Stomach (tissue), 9 donors: ENCODE measurements around the gene LRP1. TPM values are rescaled to one million over a fixed set of nuclear protein-coding genes. Genes with fewer than 3 reads are reported as not detected.

Source experiments
- DNase-seq, 2 donors: peaks; one replicate each; pipeline versions ENCODE4 v3.0.0 to v3.0.0-alpha.2; 2013 to 2019
- H3K27ac ChIP-seq, 5 donors: fragments of 200-600 bp in 4 of 5; sonication (generic) in 4 of 5; one replicate each; pipeline ENCODE4 v1.5.1; 2013 to 2019; ENCODE audit warnings: mild to moderate bottlenecking in 1 of 5, moderate library complexity in 1 of 5
- H3K27me3 ChIP-seq, 3 donors: fragments of 200-600 bp; sonication (generic); one replicate each; pipeline ENCODE4 v1.5.1; 2017 to 2019; ENCODE audit warnings: mixed run types in 1 of 3
- H3K36me3 ChIP-seq, 4 donors: fragments of 200-600 bp; sonication (generic); 1 replicate in 3 of 4; 2 replicates in 1 of 4; pipeline ENCODE4 v1.5.1; 2016 to 2019
- H3K4me1 ChIP-seq, 4 donors: fragments of 200-600 bp; sonication (generic); one replicate each; pipeline ENCODE4 v1.5.1; 2016 to 2019
- H3K4me3 ChIP-seq, 4 donors: fragments of 200-600 bp; sonication (generic) in 3 of 4; one replicate each; pipeline ENCODE4 v1.5.1; 2016 to 2019; ENCODE audit warnings: mild to moderate bottlenecking in 1 of 4
- H3K9me3 ChIP-seq, 4 donors: fragments of 200-600 bp; sonication (generic); one replicate each; pipeline ENCODE4 v1.5.1; 2016 to 2019
- EP300 ChIP-seq: sonication (generic); formaldehyde crosslinking; IDR thresholded peaks from one replicate; pipeline ENCODE4 v1.6.1; 2017; ENCODE audit warnings: antibody characterized with exemption
- POLR2A ChIP-seq, 4 donors: fragments of 450-650 bp; IDR thresholded peaks; one replicate each; pipeline ENCODE4 v1.6.1; 2016; ENCODE audit warnings: antibody characterized with exemption in 4 of 4, control low read depth in 2 of 4, mild to moderate bottlenecking in 1 of 4, moderate library complexity in 1 of 4
- POLR2AphosphoS5 ChIP-seq, 3 donors: sonication (generic); formaldehyde crosslinking; IDR thresholded peaks; one replicate each; pipeline ENCODE4 v1.6.1; 2016; ENCODE audit warnings: antibody characterized with exemption in 3 of 3
- WGBS, 5 donors: extraction: QIAGEN DNeasy Blood & Tissue Kit in 3 of 5; methylation state at CpG; one replicate each; pipeline versions ENCODE4 v1.1.5 to v1.1.7; 2013 to 2018; 5-methylcytosine and 5-hydroxymethylcytosine counted together
- intact Hi-C: fragments of 100-400 bp; cut with DNase I; formaldehyde crosslinking; loops from one replicate; pipeline ENCODE4 v1.15.1; 2023; ENCODE audit warnings: low total_unique reads
- polyA plus RNA-seq, 3 donors: library from polyadenylated mRNA; stranded (reverse); fragments of 200-250 nt; gene quantifications; one replicate each; pipeline ENCODE4 v1.2.3, GENCODE V29; 2013
- total RNA-seq, 5 donors: library from RNA; depleted of rRNA; stranded (reverse); fragments of >200 nt; gene quantifications; one replicate each; pipeline versions ENCODE4 v1.1.0 to v1.2.3, GENCODE V29; 2014 to 2016
- TF ChIP-seq, protein P1 (sequence below), 7 experiments: fragments of 450-650 bp in 4 of 7; fragments of 200-600 bp in 3 of 7; sonication (generic) in 3 of 7; IDR thresholded peaks; one replicate each; pipeline ENCODE4 v1.5.1; 2016 to 2019; ENCODE audit warnings: antibody characterized with exemption in 7 of 7, control low read depth in 2 of 7, mild to moderate bottlenecking in 1 of 7
- donor health status: healthy with polysubstance abuse.
- donor health status: Bipolar disorder and iron deficiency.
- donor health status: healthy.

LRP1 gene
- total and polyA plus RNA-seq, 8 donors = 13.5 to 510 (median 100) TPM

DNA sequence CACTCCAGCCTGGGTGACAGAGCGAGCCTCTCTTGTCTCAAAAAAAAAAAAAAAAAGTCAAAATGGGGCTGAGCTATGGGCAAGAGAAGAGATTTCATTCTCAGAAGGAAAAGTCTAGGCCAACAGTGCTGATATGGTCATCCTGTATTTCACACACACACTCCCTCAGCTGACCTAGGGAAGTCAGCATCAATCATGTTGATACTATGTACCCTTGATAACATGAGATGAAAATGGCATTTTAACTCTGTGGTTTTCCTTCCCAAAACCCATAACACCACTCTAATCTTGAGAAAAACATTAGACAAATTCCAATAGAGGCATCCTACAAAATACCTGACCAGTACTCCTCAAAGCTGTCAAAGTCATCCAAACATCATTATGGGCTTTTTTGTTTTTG lies 47.4 kb upstream of the LRP1 start:
- Histone ChIP-seq H3K4me1 (peaks cover 12 to 39% (median 25%) of the 10 kb centered on the region in 4 donors), H3K27me3 (no peaks in the 10 kb centered on the region), H3K4me3 (no peak overlapping the region), H3K9me3 (no peaks in the 10 kb centered on the region), H3K27ac (peak overlapping the region in 1 of 5 donors; percentile 4), H3K36me3 (no peaks in the 10 kb centered on the region)
- TF ChIP-seq, protein P1, sequence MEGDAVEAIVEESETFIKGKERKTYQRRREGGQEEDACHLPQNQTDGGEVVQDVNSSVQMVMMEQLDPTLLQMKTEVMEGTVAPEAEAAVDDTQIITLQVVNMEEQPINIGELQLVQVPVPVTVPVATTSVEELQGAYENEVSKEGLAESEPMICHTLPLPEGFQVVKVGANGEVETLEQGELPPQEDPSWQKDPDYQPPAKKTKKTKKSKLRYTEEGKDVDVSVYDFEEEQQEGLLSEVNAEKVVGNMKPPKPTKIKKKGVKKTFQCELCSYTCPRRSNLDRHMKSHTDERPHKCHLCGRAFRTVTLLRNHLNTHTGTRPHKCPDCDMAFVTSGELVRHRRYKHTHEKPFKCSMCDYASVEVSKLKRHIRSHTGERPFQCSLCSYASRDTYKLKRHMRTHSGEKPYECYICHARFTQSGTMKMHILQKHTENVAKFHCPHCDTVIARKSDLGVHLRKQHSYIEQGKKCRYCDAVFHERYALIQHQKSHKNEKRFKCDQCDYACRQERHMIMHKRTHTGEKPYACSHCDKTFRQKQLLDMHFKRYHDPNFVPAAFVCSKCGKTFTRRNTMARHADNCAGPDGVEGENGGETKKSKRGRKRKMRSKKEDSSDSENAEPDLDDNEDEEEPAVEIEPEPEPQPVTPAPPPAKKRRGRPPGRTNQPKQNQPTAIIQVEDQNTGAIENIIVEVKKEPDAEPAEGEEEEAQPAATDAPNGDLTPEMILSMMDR (IDR thresholded peaks at IDR 0.05) = no peak
- TF ChIP-seq POLR2A (IDR thresholded peaks at IDR 0.05) (no peak), EP300 (no peak), POLR2AphosphoS5 (IDR thresholded peaks at IDR 0.05) (no peak)
- WGBS, 5 donors = 83 to 100% (median 94%) methylated on average over 1 of the region's 1 CpG
- DNase-seq = no peak
- intact Hi-C loops = no loop called here

DNA sequence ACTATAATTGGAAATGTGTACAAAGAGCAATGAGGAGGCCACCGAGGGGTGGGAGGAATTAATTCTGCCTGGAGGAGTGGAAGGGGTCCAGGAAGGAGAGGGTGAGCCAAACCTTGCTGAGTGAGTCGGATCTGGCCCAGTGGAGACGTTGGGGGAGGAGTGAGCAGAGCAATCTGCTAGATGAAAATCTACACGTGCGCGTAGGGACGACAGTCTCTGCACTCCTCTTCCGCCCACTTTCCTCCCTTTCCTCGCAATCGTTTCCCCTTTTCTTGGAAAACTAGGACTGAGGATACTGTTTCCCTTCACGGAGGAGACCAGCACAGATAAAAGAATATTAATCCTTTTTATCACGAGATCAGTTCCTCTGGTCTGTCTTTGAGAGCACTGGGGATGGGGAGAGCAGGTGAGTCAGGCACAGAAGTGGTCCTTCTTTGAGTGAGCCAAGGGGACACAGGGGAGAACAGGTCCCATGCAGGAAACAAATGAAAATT lies 42.2 kb upstream of the LRP1 start:
- DNase-seq = peak; percentile 25 to 92

DNA sequence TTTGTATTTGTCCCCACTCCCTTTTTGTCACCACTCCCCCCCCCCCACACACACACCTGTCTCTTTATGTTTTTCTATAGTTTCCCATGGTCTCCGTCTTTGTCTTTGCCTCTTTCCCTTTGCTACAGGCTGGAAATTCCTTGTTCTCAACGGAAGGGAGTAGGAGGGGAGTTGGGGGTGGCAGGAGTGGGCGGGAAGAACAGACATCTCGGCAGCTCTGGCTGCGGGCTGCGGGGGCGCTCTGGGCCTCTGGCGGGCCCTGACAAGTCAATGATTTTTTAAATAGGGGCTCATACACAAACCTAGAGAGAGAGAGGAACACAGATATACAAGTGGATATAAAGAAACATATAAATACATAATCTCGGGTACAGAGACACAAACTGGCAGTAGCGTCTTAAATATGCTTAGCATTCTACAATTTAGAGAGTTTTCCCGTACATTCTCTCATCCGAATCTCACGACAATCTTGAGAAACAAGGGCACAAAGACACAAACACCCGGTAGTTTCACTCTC lies 41.7 kb upstream of the LRP1 start:
- H3K4me1 ChIP-seq = peaks cover 31 to 55% (median 41%) of the 10 kb centered on the region in 4 donors

More for the DNA sequence above, 42.2 kb upstream of the LRP1 start:
- H3K9me3 ChIP-seq = no peaks in the 10 kb centered on the region
- H3K27ac ChIP-seq = peak overlapping the region; percentile 77 to 99 (median 98)
- H3K4me3 ChIP-seq = peak overlapping the region; percentile 87 to 93 (median 90)
- intact Hi-C loops = no loop called here
- no peaks in the 10 kb centered on the region for H3K27me3 ChIP-seq
- H3K36me3 ChIP-seq = peaks cover 0 to 3% (median 2%) of the 10 kb centered on the region in 4 donors
- no peak for TF ChIP-seq POLR2A (IDR thresholded peaks at IDR 0.05)
- peak in 1 of 3 donors; percentile 17 for TF ChIP-seq POLR2AphosphoS5 (IDR thresholded peaks at IDR 0.05)
- TF ChIP-seq EP300 = no peak
- H3K4me1 ChIP-seq = peaks cover 26 to 50% (median 36%) of the 10 kb centered on the region in 4 donors
- WGBS, 5 donors = 17 to 42% (median 23%) methylated on average over 12 of the region's 12 CpGs

DNA sequence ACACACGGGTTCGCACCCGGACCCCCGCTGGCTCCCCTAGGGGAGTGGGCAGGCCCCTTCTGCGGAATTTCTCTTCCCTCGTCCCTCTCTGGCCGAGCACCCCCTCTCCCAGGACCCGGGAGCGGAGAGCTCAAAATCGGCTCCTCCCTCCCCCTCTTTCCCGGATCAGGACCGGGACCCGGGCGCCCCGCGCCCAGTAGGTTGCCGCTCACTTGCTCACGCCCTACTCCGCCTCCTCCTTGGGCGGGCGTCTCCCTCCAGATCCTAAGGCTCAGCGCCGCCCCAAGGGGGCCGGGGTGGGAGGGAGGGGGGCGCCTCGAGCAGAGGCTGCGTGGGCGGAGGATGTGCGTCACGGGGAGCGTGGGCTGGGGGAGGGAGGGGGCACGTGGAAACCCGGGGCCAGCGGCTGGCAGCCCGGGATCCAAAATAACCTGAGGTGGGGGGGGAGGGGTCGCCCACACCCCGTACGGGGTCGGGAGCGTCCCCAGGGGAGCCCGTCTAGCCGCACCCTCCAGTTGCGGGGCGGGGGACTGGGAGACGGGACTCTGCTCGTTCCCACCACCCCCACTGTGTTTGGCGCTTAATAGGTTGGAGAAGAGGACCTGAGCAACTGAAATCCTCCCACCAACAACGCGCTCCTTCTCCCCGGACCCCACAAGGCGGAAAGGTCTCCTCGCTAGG lies 41.1 kb upstream of the LRP1 start:
- 0 to 2% (median 1%) methylated on average over 19 to 51 of the region's 52 CpGs for WGBS, 5 donors
- Histone ChIP-seq H3K4me3 (peak overlapping the region; percentile 87 to 93 (median 90)), H3K27me3 (no peaks in the 10 kb centered on the region), H3K4me1 (peaks cover 37 to 61% (median 47%) of the 10 kb centered on the region in 4 donors), H3K27ac (peak overlapping the region; percentile 93 to 99 (median 98)), H3K9me3 (no peaks in the 10 kb centered on the region), H3K36me3 (peaks cover 10 to 14% (median 13%) of the 10 kb centered on the region in 4 donors)
- intact Hi-C loops = no loop called here
- DNase-seq = peak; percentile 83 to 96
- TF ChIP-seq POLR2AphosphoS5 (IDR thresholded peaks at IDR 0.05) (peak; percentile 52 to 79 (median 52)), POLR2A (IDR thresholded peaks at IDR 0.05) (peak in 2 of 4 donors; percentile 8 to 30), EP300 (no peak)
- TF ChIP-seq, protein P1 (IDR thresholded peaks at IDR 0.05) = no peak

More for the DNA sequence above, 41.7 kb upstream of the LRP1 start:
- H3K27ac ChIP-seq = peak overlapping the region; percentile 93 to 99 (median 98)
- H3K27me3 ChIP-seq = no peaks in the 10 kb centered on the region
- H3K36me3 ChIP-seq = peaks cover 4 to 8% (median 7%) of the 10 kb centered on the region in 4 donors
- intact Hi-C loops = no loop called here
- 0 to 2% (median 0%) methylated on average over 14 of the region's 14 CpGs for WGBS, 5 donors
- H3K4me3 ChIP-seq = peak overlapping the region; percentile 87 to 93 (median 90)
- DNase-seq = peak; percentile 37 to 94
- H3K9me3 ChIP-seq = no peaks in the 10 kb centered on the region
- TF ChIP-seq EP300 = no peak
- TF ChIP-seq, protein P1 (IDR thresholded peaks at IDR 0.05) = peak in 1 of 7 experiments; percentile 13
- no peak for TF ChIP-seq POLR2AphosphoS5 (IDR thresholded peaks at IDR 0.05)
- no peak for TF ChIP-seq POLR2A (IDR thresholded peaks at IDR 0.05)
